ENCODE data around the gene HMGCS2.

GRCh38 chr1:119727991-119728390 is 40.7 kb downstream of the HMGCS2 start:
- no peak for TF ChIP-seq EZH2phosphoT487 (IDR thresholded peaks at IDR 0.05; ENCODE audit: borderline replicate concordance, low read depth, low read length)
- TF ChIP-seq, protein P1, sequence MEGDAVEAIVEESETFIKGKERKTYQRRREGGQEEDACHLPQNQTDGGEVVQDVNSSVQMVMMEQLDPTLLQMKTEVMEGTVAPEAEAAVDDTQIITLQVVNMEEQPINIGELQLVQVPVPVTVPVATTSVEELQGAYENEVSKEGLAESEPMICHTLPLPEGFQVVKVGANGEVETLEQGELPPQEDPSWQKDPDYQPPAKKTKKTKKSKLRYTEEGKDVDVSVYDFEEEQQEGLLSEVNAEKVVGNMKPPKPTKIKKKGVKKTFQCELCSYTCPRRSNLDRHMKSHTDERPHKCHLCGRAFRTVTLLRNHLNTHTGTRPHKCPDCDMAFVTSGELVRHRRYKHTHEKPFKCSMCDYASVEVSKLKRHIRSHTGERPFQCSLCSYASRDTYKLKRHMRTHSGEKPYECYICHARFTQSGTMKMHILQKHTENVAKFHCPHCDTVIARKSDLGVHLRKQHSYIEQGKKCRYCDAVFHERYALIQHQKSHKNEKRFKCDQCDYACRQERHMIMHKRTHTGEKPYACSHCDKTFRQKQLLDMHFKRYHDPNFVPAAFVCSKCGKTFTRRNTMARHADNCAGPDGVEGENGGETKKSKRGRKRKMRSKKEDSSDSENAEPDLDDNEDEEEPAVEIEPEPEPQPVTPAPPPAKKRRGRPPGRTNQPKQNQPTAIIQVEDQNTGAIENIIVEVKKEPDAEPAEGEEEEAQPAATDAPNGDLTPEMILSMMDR (conservative IDR thresholded peaks at IDR 0.05; ENCODE audit: low read length), result no peak

Measured in OCI-LY7 (cell line).